ENCODE data around the gene TTC34. TPM values are rescaled to one million over a fixed set of nuclear protein-coding genes. Genes with fewer than 3 reads are reported as not detected.

The TTC34 gene
- polyA plus RNA-seq, 10 donors = 0.09 to 0.58 (median 0.19) TPM

DNA sequence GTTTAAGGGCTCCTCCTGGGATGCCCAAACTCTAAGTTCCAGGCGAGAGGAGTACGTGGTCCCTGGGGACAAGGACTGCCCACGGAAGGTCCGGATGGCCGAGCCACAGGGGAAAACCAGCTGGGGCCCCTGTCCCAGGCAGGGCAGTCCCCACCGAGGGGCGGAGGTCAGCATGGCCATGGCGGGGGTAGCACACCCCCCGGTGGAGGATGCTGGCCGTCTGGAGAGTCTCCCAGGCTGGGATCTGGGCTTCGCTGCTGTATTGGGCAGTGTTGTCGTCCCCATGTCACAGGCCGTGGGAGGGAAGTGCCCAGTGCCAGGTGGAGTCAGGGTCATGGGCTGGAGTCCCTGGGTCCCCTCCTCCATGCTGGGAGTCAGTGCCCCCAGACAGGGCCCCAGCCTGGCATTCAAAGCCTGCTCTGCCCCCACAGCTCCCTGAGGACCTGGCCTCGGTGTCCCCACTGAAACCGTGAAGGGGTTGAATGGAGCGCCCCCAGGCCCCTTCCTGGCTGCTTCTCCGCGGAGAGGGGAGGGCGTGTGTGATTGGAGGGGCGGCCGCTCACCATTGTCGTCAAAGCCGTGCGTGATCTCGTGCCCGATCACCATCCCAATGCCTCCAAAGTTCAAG lies 208.1 kb downstream of the TTC34 start:
- DNase-seq = no peak

DNA sequence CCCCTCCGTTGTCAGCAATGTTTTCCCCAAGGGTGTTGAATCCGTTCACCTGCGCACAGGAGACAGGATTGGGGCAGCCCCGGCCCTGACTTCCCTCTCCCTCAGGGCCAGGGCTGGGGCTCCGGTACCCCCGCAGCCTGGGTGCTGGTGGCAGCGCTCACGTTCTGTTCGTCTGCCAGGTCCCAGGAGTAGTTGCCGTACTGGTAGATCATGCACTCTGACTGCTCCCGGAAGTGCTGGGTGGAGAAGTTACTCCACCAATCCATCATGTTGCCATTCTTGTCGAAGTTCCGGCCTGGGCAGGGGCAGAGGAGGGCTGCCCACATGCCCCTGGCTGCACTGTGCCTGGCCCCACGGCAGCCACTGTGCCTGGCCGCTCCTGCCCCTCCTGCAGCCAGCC lies 208.8 kb downstream of the TTC34 start:
- no peak for DNase-seq

DNA sequence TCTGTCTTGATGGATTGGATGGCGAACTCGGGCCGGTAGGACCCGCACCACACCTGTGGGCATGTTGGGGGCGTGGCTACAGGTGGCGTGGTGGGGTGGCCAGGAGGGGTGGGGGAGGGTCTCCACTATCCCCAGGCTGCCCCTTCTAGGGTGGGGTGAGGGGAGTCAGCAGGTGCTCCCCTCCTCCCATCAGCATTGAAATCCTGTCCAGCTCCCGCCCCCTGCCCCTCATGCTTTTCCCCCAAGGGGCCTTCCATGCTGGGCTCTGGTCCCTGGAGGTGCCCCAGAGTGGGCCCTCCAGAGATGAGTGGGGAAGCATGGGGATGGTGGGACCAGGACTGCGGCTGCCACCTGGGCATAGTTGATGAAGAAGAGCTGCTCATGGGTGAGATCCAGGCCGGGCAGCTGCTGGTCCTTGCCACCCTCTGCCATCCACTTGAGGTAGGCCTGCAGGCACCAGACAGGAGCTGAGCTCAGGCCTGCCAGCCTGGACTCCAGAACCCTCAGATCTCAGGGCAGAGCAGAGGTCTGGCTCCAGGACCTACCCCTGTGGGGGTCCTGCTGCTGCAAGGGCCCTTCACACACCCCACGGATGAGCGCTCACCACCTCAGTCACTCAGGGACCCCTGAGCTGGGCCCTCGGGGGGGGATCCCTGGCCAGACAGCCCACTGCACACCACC lies 209.8 kb downstream of the TTC34 start:
- no peak for DNase-seq

DNA sequence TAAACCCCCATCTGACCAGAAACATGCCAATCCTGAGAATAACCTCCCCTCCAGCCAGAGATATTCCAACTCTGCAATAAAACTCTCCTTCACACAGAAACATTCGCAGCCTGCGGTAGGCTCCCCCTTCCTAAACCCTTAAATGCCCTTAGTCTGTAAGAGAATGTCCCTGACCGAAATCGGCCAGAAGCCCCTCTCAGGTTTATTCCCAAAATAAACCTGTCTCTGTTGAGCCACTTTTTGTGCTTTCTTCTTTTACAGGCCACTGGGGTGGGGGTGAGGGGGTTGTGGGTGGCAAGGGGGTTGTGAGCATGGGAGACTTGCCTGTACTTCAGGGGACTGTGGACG lies 210.3 kb downstream of the TTC34 start:
- DNase-seq = no peak

DNA sequence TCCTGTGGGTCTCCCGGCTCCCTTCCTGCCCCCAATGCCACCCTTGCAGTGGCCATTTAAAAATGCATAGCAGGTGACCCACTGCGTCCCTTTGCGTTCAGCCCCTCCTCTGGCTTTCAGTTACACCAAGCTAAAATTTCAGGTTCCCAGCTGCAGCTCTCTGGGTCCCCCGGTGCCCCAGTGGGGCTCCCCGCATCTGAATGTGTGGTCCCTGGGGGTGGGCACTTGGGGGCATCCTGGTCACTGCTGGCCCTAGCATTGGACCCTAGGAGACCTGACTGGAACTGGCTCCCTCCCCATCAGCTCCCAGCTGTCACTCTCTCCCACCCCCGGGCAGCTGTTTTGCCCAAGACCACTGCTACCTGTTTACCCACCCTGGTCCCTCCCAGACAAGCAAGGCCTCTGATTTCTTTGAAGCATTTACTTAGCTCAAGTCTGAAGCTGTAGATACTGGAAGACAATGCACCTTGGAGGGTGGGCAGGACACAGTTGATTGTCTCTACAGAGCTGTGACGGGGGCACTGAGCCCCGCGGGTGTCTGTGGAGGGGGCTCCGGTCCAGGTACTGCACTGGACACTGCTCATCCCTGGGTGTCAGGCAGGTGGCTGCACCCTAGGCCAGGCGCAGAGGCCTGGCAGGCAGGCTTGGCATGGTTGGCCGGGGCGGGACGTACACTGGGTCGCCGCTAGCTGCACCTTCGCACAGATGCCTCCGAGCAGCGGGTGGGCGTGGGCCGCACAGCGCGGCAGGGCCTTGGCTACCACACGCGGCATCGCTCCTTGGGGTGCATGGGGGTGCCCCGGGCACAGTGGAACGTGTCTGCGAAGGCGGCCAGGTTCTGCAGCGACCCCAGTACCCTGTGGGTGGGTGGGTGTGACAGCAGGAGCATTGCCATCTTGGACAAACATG lies 211.0 kb downstream of the TTC34 start:
- no peak for DNase-seq

DNA sequence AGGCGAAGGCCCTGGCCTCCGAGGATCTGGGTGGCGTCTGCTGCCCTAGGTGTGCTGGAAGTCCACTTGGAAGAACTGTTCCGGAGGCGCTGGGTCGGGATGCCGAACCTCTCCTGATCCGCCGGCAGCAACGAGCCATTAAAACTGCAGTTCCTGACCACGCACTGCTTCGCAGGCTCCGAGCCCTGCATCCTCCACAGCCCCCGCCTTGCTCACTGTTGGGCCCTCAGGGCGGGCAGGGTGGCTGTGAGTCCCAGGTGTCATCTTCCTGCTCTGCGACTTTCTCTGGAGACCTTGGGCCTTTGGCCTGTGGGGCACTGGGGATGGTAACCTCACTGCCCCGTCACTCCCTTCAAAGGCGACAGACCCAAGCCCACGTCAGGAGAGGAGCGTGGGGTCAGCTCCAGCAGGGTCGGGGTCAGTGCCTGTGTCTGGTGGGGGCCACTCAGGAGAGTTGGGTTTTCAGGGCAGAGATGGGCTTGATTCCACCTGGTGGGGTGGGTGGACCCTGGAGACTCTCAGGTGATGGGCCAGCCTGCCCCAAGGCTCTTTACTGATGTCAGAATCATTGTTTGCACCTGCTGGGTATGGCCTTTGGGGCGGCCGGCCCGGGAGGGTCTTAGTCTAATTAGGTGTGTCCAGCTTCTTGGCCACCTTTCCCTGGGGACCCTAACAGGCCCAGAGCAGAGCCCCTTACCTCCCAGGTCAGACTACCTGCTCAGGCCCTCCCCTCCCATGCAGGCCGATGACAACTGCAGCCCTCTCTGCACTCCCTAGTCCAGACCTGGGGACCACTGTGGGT lies 211.9 kb downstream of the TTC34 start:
- no peak for DNase-seq

DNA sequence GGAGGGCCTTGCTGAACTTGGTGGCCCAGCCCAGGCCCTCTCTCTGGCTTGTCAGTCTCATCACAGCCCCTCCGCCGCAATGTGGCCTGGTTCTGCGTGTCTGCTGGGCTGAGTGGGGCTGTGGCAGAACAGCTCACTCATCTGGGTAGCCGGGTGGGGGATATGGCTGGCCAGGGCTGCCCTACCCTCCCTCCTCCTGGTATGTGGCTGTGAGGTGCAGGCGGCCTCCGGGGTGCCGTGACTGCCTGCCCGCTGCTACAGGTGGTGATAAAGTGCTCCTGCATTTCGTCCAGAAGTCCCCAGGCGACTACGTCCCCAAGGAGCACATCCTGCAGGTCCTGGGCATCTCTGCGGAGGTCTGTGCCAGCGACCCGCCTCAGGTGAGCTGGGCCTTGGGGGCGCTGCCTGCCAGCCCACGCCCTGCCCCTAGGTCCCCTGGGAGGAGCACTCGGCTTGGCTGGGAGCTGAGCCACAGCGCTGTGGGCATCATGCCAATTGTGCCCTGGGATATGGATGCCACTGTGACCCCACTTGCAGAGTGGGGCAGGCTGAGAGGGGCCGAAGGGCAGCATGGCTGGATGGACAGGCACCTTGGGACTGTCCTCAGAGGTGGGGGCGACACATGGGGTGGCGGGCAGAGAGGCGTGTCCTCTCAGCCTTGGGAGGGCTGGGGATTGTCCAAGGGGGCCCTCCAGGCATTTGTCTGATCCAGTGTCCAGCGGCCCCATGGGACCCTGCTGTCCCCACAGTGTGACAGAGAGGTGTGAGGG lies 212.6 kb downstream of the TTC34 start:
- DNase-seq = no peak

DNA sequence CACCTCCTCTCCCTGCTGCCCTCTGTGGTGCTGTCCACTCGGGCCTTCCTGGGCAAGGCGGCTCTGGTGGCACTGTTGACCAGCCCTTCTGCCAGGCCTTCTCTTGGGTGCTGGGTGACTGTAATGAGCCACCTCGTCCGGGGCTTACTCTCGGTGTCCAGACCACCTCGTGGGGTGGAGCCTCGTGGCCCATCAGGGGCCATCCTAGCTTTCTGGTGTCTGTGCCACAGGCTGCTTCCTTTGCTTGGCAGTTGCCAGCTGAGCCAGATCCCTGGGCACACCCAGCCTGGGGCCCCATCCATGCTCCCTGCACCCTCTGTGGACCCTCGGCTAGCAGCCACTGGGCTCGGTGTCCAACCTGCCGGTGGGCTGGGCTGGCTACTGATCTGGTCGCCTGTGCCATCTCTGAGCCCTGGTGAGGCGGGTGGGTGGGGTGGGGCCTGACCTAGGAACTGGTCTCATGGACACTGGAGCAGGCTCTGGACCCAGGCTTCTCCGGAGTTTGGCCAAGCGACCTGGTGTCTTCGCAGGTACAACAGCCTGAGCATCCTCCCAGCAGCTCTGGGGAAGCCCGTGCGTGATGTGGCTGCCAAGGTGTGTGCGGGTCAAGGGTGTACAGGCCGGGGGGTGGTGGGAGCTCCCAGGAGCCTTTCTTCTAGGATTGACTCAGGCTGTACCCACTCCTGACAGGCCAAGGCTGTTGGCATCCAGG lies 213.5 kb downstream of the TTC34 start:
- DNase-seq = no peak

DNA sequence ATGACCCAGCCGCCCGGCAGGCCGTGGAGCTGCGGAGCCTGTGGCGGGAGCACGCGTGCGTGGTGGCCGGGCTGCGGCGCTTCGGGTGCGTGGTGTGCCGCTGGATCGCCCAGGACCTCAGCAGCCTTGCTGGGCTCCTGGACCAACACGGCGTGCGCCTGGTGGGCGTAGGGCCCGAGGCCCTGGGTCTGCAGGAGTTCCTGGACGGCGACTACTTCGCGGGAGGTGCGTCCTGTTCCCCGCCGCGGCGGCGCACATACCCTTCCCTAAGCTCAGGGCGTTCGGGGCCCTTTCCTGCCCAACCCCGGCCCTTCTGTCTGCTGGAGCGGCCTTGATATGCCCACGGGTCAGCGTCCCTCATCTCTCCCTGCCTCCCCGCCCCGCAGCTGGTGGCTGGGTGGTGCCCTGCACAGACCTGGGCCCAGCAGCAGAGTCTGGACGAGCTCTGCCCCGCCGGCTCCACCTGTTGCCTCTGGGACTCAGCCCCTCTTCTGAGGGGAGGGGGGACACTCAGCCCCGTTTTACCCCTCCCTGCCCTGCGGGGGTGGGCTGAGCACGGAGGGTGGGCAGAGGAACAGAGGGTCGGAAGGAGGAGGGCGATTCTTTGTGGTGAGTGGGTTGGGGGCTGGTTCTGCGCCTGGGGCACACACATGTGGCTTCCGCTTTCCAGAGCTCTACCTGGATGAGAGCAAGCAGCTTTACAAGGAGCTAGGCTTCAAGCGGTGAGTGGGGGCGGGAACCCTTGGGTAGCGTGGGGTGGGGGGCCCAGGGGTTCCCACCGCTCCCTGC lies 214.2 kb downstream of the TTC34 start:
- DNase-seq = peak in 2 of 3 donors; percentile 29 to 73

DNA sequence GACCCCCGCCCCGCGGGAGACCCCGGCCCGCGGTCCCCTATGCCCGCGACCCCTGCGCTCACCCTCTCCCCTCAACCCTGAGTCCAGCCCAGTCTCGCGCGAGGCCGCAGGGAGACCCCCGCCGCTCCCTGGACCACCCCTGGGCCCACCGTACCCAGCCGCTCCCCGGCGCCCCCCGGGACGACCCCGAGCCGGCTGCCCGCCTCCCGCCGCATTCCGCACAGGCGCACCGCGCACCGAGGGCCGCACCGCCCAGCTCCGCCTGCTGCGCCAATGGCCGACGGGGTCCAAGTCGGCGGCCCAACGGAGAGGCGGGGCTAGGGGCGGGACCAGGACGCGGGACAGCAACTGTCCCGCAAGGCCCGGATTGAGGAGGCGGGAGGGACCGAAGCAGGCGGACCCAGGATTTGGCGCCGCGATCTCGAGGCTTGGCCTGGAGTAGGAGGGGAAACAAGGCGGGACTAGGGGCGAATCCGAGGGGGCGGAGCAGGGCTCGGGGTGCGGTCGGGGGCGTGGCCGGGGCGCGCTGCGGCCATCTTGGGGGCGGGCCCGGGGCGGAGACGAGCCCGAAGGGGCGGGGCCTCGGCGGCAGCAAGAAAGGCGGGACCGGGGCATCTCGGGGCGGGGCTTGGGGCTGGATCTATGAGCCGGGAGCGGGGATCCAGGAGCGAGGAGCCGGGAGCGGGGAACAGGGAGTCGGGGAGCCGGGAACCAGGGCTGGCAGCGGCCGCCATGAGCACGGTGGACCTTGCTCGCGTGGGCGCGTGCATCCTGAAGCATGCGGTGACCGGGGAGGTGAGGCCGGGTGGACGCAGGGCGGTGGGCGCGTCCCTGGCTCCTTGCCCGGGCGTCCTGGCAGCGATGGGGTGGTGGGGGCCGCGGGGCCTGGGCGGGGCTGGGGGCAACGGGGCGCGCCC lies 215.1 kb downstream of the TTC34 start, which contains the start of gene PRXL2B:
Gene PRXL2B (plus strand): TSS at position 624 of the 917 bp plus-strand sequence. CDS start 109 bp downstream, at position 733.
- peak; percentile 99 to 100 (median 99) for DNase-seq

Other genes starting within 250 kb of the TTC34 start
- 10 to 100 TPM; 11.5 to 22.6 (median 13.8) TPM for gene TNFRSF14, start 245.3 kb downstream of the TTC34 start, polyA plus RNA-seq (ENCODE audit: insufficient read length in 10 of 10)
- 10 to 100 TPM; 16.6 to 26.6 (median 20.9) TPM for gene PRXL2B, start 214.9 kb downstream of the TTC34 start, polyA plus RNA-seq (ENCODE audit: insufficient read length in 10 of 10)
- under 1 TPM; 0.13 to 0.81 (median 0.49) TPM for gene MMEL1, start 168.7 kb downstream of the TTC34 start, polyA plus RNA-seq (ENCODE audit: insufficient read length in 10 of 10)
- not detected for gene ACTRT2, start 219.8 kb upstream of the TTC34 start, polyA plus RNA-seq (ENCODE audit: insufficient read length in 10 of 10)